ENCODE measurements around the gene KCNQ5.

KCNQ5 gene

DNA sequence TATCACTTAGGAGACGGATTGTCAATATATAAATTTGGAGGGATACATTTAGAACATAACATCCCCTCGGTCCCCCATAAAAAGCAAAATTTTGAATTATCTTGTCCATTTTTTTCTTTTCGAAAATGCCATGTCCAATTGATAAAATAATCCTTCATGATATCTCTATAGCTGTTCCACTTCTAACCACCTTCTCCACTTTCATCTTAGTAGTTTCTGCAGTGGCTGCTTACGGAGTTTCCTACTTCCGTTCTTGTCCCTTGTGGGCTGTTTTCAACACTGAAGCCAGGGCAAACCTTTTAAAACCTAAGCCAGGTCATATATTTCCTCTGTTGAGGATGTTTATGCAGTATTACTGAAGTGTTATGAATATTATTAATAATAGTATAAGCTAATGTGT, 37.9 kb downstream of the KCNQ5 start:
- no peak for TF ChIP-seq CTCF (conservative IDR thresholded peaks at IDR 0.05; ENCODE audit: low read depth, low read length)
- no peaks in the 10 kb centered on the region for H3K36me3 ChIP-seq (ENCODE audit: insufficient read depth)
- no peaks in the 10 kb centered on the region for H3K4me1 ChIP-seq (ENCODE audit: low read depth, poor library complexity, severe bottlenecking)
- H3K4me3 ChIP-seq (IDR thresholded peaks at IDR 0.05; ENCODE audit: insufficient read depth, low read depth, low read length) = no peak overlapping the region
- peaks cover 20% of the 10 kb centered on the region; the same call in 1 of the 2 replicates for H3K79me2 ChIP-seq (ENCODE audit: insufficient read depth, low read depth)
- no peak overlapping the region for H3K27ac ChIP-seq
- H3K27me3 ChIP-seq (ENCODE audit: insufficient read depth, low read depth) = no peaks in the 10 kb centered on the region
- H2AFZ ChIP-seq (ENCODE audit: low read depth) = no peak overlapping the region
- no peaks in the 10 kb centered on the region; the same call in 1 of the 2 replicates for H4K20me1 ChIP-seq (ENCODE audit: insufficient read depth)
- H3K4me2 ChIP-seq = no peak overlapping the region
- no peak overlapping the region for H3K9ac ChIP-seq

DNA sequence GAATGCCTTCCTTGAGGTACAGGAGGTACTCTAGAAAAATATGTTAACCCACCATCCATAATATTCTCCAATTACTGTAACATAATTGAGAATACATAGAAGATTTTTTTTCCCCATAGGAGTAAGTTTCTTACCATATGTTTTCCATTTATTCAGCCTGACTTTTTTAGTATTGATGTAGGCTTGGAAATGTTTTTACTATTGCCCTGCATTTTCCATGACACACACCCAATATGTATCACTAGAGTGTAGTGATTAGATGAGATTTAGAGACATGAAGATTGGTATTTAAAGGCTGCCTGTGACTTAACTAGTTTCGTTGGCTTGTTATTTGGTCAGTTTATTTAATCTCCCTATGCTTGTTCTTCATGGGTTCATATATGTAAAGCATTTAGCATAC, 39.5 kb downstream of the KCNQ5 start:
- no peak overlapping the region for H2AFZ ChIP-seq (ENCODE audit: low read depth)
- no peaks in the 10 kb centered on the region for H3K36me3 ChIP-seq (ENCODE audit: insufficient read depth)
- no peak for TF ChIP-seq CTCF (conservative IDR thresholded peaks at IDR 0.05; ENCODE audit: low read depth, low read length)
- H3K27ac ChIP-seq = no peak overlapping the region
- no peaks in the 10 kb centered on the region; the same call in 1 of the 2 replicates for H4K20me1 ChIP-seq (ENCODE audit: insufficient read depth)
- peaks cover 20% of the 10 kb centered on the region; the same call in 1 of the 2 replicates for H3K79me2 ChIP-seq (ENCODE audit: insufficient read depth, low read depth)
- no peak overlapping the region for H3K9ac ChIP-seq
- no peak overlapping the region for H3K4me3 ChIP-seq (IDR thresholded peaks at IDR 0.05; ENCODE audit: insufficient read depth, low read depth, low read length)
- H3K4me2 ChIP-seq = no peak overlapping the region
- no peaks in the 10 kb centered on the region for H3K27me3 ChIP-seq (ENCODE audit: insufficient read depth, low read depth)
- H3K4me1 ChIP-seq (ENCODE audit: low read depth, poor library complexity, severe bottlenecking) = no peaks in the 10 kb centered on the region

DNA sequence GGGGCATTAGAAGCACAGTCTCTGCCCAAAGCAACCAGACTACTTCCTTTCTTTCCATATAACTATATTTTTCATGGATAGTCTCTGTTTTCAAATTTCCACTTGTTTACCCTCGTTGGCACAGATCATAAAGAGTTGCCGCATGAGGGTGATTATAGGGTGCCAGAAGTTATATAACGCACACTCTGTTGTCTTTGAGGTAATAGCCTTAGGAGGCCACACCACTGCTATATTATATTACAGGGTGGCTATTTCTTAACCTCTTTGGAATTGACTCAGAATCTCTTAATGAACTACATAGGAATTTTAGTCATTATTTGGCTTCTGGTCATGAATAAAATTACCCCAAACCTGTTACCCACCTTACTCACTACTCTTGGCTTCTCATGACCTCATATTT, 43.7 kb downstream of the KCNQ5 start:
- Histone ChIP-seq H2AFZ (ENCODE audit: low read depth) (no peak overlapping the region), H3K79me2 (ENCODE audit: insufficient read depth, low read depth) (peaks cover 30% of the 10 kb centered on the region; the same call in 1 of the 2 replicates), H3K4me2 (no peak overlapping the region), H3K36me3 (ENCODE audit: insufficient read depth) (no peaks in the 10 kb centered on the region), H3K27ac (no peak overlapping the region), H3K9ac (no peak overlapping the region), H4K20me1 (ENCODE audit: insufficient read depth) (no peaks in the 10 kb centered on the region), H3K27me3 (ENCODE audit: insufficient read depth, low read depth) (no peaks in the 10 kb centered on the region), H3K4me1 (ENCODE audit: low read depth, poor library complexity, severe bottlenecking) (peaks cover 36% of the 10 kb centered on the region), H3K4me3 (IDR thresholded peaks at IDR 0.05; ENCODE audit: insufficient read depth, low read depth, low read length) (no peak overlapping the region)
- TF ChIP-seq CTCF (conservative IDR thresholded peaks at IDR 0.05; ENCODE audit: low read depth, low read length) = no peak

DNA sequence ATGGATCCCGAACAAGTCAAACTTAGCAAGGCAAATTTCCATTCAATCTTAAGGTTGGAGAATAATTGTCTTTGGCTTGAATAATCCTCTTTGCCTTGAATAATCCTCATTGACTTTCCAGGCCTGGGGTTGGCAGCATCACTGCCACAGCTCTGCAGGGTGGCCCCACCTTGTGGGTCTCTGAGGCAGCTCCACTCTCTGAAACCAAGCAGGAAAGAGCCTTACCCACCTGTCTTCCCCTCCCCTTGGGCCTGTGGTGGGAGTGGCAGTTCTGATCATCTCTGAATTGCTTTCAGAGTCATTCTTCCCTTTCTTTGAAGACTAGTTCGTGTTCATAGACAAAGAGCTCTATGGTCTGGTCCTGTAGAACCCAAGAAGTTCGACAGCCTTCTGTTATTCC, 47.5 kb downstream of the KCNQ5 start:
- H3K36me3 ChIP-seq (ENCODE audit: insufficient read depth) = no peaks in the 10 kb centered on the region
- H3K4me1 ChIP-seq (ENCODE audit: low read depth, poor library complexity, severe bottlenecking) = peaks cover 47% of the 10 kb centered on the region
- no peak overlapping the region for H3K4me3 ChIP-seq (IDR thresholded peaks at IDR 0.05; ENCODE audit: insufficient read depth, low read depth, low read length)
- no peak overlapping the region for H3K9ac ChIP-seq
- H3K4me2 ChIP-seq = peak overlapping the region; percentile 36; the same call in 1 of the 2 replicates
- H2AFZ ChIP-seq (ENCODE audit: low read depth) = no peak overlapping the region
- no peak for TF ChIP-seq CTCF (conservative IDR thresholded peaks at IDR 0.05; ENCODE audit: low read depth, low read length)
- no peak overlapping the region for H3K27ac ChIP-seq
- H3K79me2 ChIP-seq (ENCODE audit: insufficient read depth, low read depth) = peaks cover 28% of the 10 kb centered on the region; the same call in 1 of the 2 replicates
- no peaks in the 10 kb centered on the region for H4K20me1 ChIP-seq (ENCODE audit: insufficient read depth)
- H3K27me3 ChIP-seq (ENCODE audit: insufficient read depth, low read depth) = no peaks in the 10 kb centered on the region
